ENCODE measurements around the gene TAF4B. TPM values are rescaled to one million over a fixed set of nuclear protein-coding genes. Genes with fewer than 3 reads are reported as not detected.
A peak's percentile ranks its signal among the peaks of the same experiment; 100 is the strongest.

Gene TAF4B
- total RNA-seq, 1 donor, result 5.1 TPM

DNA sequence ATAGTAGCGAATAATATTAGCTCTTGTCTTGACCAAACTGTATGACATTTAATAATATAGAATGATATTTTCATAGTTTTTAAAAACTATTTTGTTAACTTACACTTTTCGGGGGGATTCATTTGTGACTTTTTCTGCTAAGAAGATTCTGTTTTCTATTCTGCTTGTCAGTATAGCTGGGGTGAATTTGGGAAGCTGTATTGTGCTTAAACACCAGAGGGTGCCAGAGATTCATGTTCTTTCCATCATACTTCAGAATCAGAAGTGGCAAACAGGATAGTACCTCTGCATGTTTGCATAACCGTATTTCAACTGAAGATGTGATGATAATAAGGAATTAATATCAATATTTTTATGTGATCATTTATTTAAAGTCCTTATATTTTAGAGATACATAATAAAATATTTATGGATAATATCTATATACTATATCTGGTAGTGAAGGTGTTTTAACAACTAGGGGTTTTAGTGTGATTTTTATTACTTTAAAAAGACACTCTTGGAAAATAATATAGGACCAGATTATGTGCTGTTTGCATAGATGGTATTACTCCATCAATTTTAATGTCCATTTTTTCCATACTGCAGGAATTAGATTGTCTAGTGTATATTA lies 81.0 kb downstream of the TAF4B start:
- Histone ChIP-seq H3K79me2 (ENCODE audit: insufficient read depth, low read length) (no peaks in the 10 kb centered on the region), H3K27me3 (ENCODE audit: insufficient read depth, low read length) (no peaks in the 10 kb centered on the region), H4K20me1 (ENCODE audit: insufficient read depth, low read length) (no peaks in the 10 kb centered on the region), H3K36me3 (ENCODE audit: insufficient read depth, low read length) (no peaks in the 10 kb centered on the region), H3K4me3 (ENCODE audit: insufficient read depth, low read length) (no peak overlapping the region), H3K9me3 (ENCODE audit: low read depth, low read length) (no peaks in the 10 kb centered on the region), H3K27ac (ENCODE audit: low read depth, low read length) (no peak overlapping the region), H3K4me2 (ENCODE audit: insufficient read depth, low read length) (no peak overlapping the region), H2AFZ (ENCODE audit: low read length) (no peak overlapping the region), H3K4me1 (ENCODE audit: insufficient read depth, low read length) (peaks cover 5% of the 10 kb centered on the region)
- TF ChIP-seq, protein P1, sequence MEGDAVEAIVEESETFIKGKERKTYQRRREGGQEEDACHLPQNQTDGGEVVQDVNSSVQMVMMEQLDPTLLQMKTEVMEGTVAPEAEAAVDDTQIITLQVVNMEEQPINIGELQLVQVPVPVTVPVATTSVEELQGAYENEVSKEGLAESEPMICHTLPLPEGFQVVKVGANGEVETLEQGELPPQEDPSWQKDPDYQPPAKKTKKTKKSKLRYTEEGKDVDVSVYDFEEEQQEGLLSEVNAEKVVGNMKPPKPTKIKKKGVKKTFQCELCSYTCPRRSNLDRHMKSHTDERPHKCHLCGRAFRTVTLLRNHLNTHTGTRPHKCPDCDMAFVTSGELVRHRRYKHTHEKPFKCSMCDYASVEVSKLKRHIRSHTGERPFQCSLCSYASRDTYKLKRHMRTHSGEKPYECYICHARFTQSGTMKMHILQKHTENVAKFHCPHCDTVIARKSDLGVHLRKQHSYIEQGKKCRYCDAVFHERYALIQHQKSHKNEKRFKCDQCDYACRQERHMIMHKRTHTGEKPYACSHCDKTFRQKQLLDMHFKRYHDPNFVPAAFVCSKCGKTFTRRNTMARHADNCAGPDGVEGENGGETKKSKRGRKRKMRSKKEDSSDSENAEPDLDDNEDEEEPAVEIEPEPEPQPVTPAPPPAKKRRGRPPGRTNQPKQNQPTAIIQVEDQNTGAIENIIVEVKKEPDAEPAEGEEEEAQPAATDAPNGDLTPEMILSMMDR (IDR thresholded peaks at IDR 0.05; ENCODE audit: extremely low read depth, low read depth, low read length), result peak; percentile 77
- DNase-seq (ENCODE audit: insufficient read length, low spot score, missing footprints), result peak; percentile 49

DNA sequence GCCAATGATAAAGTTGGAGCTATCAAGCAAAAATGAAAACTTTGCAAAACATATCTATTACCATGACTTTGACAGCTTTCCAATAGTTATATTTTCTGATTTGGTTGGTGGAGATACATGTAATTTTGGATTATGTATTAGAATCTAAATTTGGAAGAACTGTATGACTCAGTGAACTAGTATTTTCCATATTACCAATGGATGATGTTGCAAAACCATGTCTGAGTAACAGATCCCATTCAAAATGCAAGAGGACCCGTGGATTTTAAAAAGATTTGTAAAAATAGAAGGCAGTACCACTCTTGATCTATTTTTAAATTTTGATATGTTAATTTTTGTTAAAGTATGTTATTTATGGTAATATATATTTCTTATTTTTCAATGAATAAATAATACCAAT lies 83.0 kb downstream of the TAF4B start:
- no peak overlapping the region for H3K27ac ChIP-seq (ENCODE audit: low read depth, low read length)
- no peak overlapping the region for H2AFZ ChIP-seq (ENCODE audit: low read length)
- no peaks in the 10 kb centered on the region for H3K9me3 ChIP-seq (ENCODE audit: low read depth, low read length)
- H3K4me1 ChIP-seq (ENCODE audit: insufficient read depth, low read length), result peaks cover 5% of the 10 kb centered on the region
- H3K36me3 ChIP-seq (ENCODE audit: insufficient read depth, low read length), result no peaks in the 10 kb centered on the region
- H3K4me2 ChIP-seq (ENCODE audit: insufficient read depth, low read length), result no peak overlapping the region
- no peak for DNase-seq (ENCODE audit: insufficient read length, low spot score, missing footprints)
- no peak overlapping the region for H3K4me3 ChIP-seq (ENCODE audit: insufficient read depth, low read length)
- H4K20me1 ChIP-seq (ENCODE audit: insufficient read depth, low read length), result no peaks in the 10 kb centered on the region
- no peaks in the 10 kb centered on the region for H3K27me3 ChIP-seq (ENCODE audit: insufficient read depth, low read length)
- TF ChIP-seq, protein P1 (IDR thresholded peaks at IDR 0.05; ENCODE audit: extremely low read depth, low read depth, low read length), result no peak
- H3K79me2 ChIP-seq (ENCODE audit: insufficient read depth, low read length), result no peaks in the 10 kb centered on the region

DNA sequence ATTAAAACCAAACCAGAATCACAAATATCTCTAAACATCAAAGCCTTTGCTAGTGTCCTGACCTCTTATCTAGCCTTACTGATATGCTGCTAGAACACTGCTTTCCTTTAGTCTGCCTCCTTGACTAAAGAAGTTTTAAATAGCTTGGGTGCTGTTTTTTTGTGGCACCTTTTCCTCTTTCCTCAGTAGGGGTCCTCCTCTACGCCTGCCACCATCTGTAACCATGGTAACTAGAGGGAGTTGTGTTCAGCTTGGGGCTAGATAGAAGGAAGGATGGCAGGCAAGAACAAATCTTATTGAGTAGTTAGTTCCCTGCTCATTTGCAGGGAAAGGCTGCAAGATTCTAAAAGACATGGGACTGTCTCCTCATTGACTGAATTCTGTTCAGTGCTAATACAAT lies 86.0 kb downstream of the TAF4B start:
- H3K4me2 ChIP-seq (ENCODE audit: insufficient read depth, low read length), result no peak overlapping the region
- no peak overlapping the region for H3K4me3 ChIP-seq (ENCODE audit: insufficient read depth, low read length)
- H2AFZ ChIP-seq (ENCODE audit: low read length), result no peak overlapping the region
- no peaks in the 10 kb centered on the region for H3K27me3 ChIP-seq (ENCODE audit: insufficient read depth, low read length)
- no peaks in the 10 kb centered on the region for H3K36me3 ChIP-seq (ENCODE audit: insufficient read depth, low read length)
- no peaks in the 10 kb centered on the region for H3K79me2 ChIP-seq (ENCODE audit: insufficient read depth, low read length)
- H3K4me1 ChIP-seq (ENCODE audit: insufficient read depth, low read length), result peaks cover 5% of the 10 kb centered on the region
- DNase-seq (ENCODE audit: insufficient read length, low spot score, missing footprints), result no peak
- no peak overlapping the region for H3K27ac ChIP-seq (ENCODE audit: low read depth, low read length)
- no peaks in the 10 kb centered on the region for H4K20me1 ChIP-seq (ENCODE audit: insufficient read depth, low read length)
- TF ChIP-seq, protein P1 (IDR thresholded peaks at IDR 0.05; ENCODE audit: extremely low read depth, low read depth, low read length), result no peak
- no peaks in the 10 kb centered on the region for H3K9me3 ChIP-seq (ENCODE audit: low read depth, low read length)

DNA sequence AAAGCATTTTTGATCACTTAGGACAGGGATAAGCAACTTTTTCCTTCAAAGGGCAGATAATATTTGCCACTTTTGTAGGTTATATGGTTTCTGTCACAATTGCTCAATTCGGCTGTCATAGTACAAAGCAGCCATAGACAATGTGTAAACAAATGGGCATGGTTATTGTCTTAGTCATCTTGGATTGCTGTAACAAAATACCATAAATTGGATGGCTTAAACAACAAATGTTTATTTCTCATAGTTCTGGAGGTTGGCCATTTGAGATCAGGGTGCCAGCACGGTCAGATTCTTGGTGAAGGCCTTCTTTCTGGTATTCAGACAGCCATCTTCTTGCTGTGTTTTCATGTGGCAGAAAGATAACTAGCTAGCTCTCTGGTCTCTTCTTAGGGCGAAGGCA lies 91.2 kb downstream of the TAF4B start:
- no peak for DNase-seq (ENCODE audit: insufficient read length, low spot score, missing footprints)
- Histone ChIP-seq H3K4me1 (ENCODE audit: insufficient read depth, low read length) (no peaks in the 10 kb centered on the region), H3K36me3 (ENCODE audit: insufficient read depth, low read length) (no peaks in the 10 kb centered on the region), H3K4me2 (ENCODE audit: insufficient read depth, low read length) (no peak overlapping the region), H2AFZ (ENCODE audit: low read length) (no peak overlapping the region), H4K20me1 (ENCODE audit: insufficient read depth, low read length) (no peaks in the 10 kb centered on the region), H3K4me3 (ENCODE audit: insufficient read depth, low read length) (no peak overlapping the region), H3K79me2 (ENCODE audit: insufficient read depth, low read length) (no peaks in the 10 kb centered on the region), H3K27ac (ENCODE audit: low read depth, low read length) (no peak overlapping the region), H3K9me3 (ENCODE audit: low read depth, low read length) (no peaks in the 10 kb centered on the region), H3K27me3 (ENCODE audit: insufficient read depth, low read length) (no peaks in the 10 kb centered on the region)
- TF ChIP-seq, protein P1 (IDR thresholded peaks at IDR 0.05; ENCODE audit: extremely low read depth, low read depth, low read length), result no peak

Data from osteoblast (primary cell).